Measurements from ENCODE around the gene PLIN5.
"Not testable (repeated sequence)": the region's sequence is repeated elsewhere in the genome, so short reads cannot be mapped to it uniquely, and the experiment has no call there.

PLIN5 gene

GRCh38 chr19:4539169-4539692 is 4.2 kb upstream of the PLIN5 start:
- Histone ChIP-seq H3K27ac (ENCODE audit: low read length) (peak overlapping the region; percentile 61), H3K36me3 (ENCODE audit: control insufficient read depth in 1 of 2, insufficient read depth in 2 of 2, low read length in 2 of 2) (no peaks in the 10 kb centered on the region), H3K9me3 (ENCODE audit: control insufficient read depth in 1 of 2, low read length in 2 of 2) (no peaks in the 10 kb centered on the region), H3K4me3 (ENCODE audit: low read depth in 1 of 2, low read length in 2 of 2) (peak overlapping the region in 1 of 2 donors; percentile 40), H3K4me1 (ENCODE audit: control insufficient read depth in 1 of 2, insufficient read depth in 2 of 2, low read length in 2 of 2) (peaks cover 0 to 10% of the 10 kb centered on the region in 2 donors), H3K27me3 (ENCODE audit: low read depth, low read length) (no peaks in the 10 kb centered on the region)

- Histone ChIP-seq H3K36me3 (ENCODE audit: control insufficient read depth in 1 of 2, insufficient read depth in 2 of 2, low read length in 2 of 2) (no peaks in the 10 kb centered on the region), H3K4me1 (ENCODE audit: control insufficient read depth in 1 of 2, insufficient read depth in 2 of 2, low read length in 2 of 2) (peaks cover 0 to 10% of the 10 kb centered on the region in 2 donors), H3K4me3 (ENCODE audit: low read depth in 1 of 2, low read length in 2 of 2) (no peak overlapping the region), H3K27ac (ENCODE audit: low read length) (no peak overlapping the region), H3K9me3 (ENCODE audit: control insufficient read depth in 1 of 2, low read length in 2 of 2) (no peaks in the 10 kb centered on the region), H3K27me3 (ENCODE audit: low read depth, low read length) (no peaks in the 10 kb centered on the region)
Measured at GRCh38 chr19:4538601-4538954, 3.6 kb upstream of the PLIN5 start.

GRCh38 chr19:4537953-4538600 is 3.1 kb upstream of the PLIN5 start:
- no peaks in the 10 kb centered on the region for H3K36me3 ChIP-seq (ENCODE audit: control insufficient read depth in 1 of 2, insufficient read depth in 2 of 2, low read length in 2 of 2)
- no peak overlapping the region for H3K27ac ChIP-seq (ENCODE audit: low read length)
- no peaks in the 10 kb centered on the region for H3K27me3 ChIP-seq (ENCODE audit: low read depth, low read length)
- H3K4me3 ChIP-seq (ENCODE audit: low read depth in 1 of 2, low read length in 2 of 2): no peak overlapping the region
- no peaks in the 10 kb centered on the region for H3K9me3 ChIP-seq (ENCODE audit: control insufficient read depth in 1 of 2, low read length in 2 of 2)
- H3K4me1 ChIP-seq (ENCODE audit: control insufficient read depth in 1 of 2, insufficient read depth in 2 of 2, low read length in 2 of 2): peaks cover 0 to 10% of the 10 kb centered on the region in 2 donors

- Histone ChIP-seq H3K36me3 (ENCODE audit: control insufficient read depth in 1 of 2, insufficient read depth in 2 of 2, low read length in 2 of 2) (no peaks in the 10 kb centered on the region), H3K9me3 (ENCODE audit: control insufficient read depth in 1 of 2, low read length in 2 of 2) (no peaks in the 10 kb centered on the region), H3K27me3 (ENCODE audit: low read depth, low read length) (no peaks in the 10 kb centered on the region), H3K27ac (ENCODE audit: low read length) (no peak overlapping the region), H3K4me3 (ENCODE audit: low read depth in 1 of 2, low read length in 2 of 2) (no peak overlapping the region), H3K4me1 (ENCODE audit: control insufficient read depth in 1 of 2, insufficient read depth in 2 of 2, low read length in 2 of 2) (peaks cover 0 to 10% of the 10 kb centered on the region in 2 donors)
Measured at GRCh38 chr19:4536798-4537197, 1.8 kb upstream of the PLIN5 start.

GRCh38 chr19:4533835-4534424 is 1.1 kb downstream of the PLIN5 start:
- no peak overlapping the region for H3K27ac ChIP-seq (ENCODE audit: low read length)

GRCh38 chr19:4533334-4533733 is 1.7 kb downstream of the PLIN5 start:
- Histone ChIP-seq H3K27ac (ENCODE audit: low read length) (no peak overlapping the region), H3K4me1 (ENCODE audit: control insufficient read depth in 1 of 2, insufficient read depth in 2 of 2, low read length in 2 of 2) (peaks cover 0 to 10% of the 10 kb centered on the region in 2 donors), H3K36me3 (ENCODE audit: control insufficient read depth in 1 of 2, insufficient read depth in 2 of 2, low read length in 2 of 2) (no peaks in the 10 kb centered on the region), H3K27me3 (ENCODE audit: low read depth, low read length) (no peaks in the 10 kb centered on the region), H3K9me3 (ENCODE audit: control insufficient read depth in 1 of 2, low read length in 2 of 2) (no peaks in the 10 kb centered on the region), H3K4me3 (ENCODE audit: low read depth in 1 of 2, low read length in 2 of 2) (no peak overlapping the region)

More at GRCh38 chr19:4533835-4534424, 1.1 kb downstream of the PLIN5 start:
- H3K36me3 ChIP-seq (ENCODE audit: control insufficient read depth in 1 of 2, insufficient read depth in 2 of 2, low read length in 2 of 2): no peaks in the 10 kb centered on the region
- H3K27me3 ChIP-seq (ENCODE audit: low read depth, low read length): no peaks in the 10 kb centered on the region
- H3K4me1 ChIP-seq (ENCODE audit: control insufficient read depth in 1 of 2, insufficient read depth in 2 of 2, low read length in 2 of 2): peaks cover 0 to 10% of the 10 kb centered on the region in 2 donors
- H3K9me3 ChIP-seq (ENCODE audit: control insufficient read depth in 1 of 2, low read length in 2 of 2): no peaks in the 10 kb centered on the region
- no peak overlapping the region for H3K4me3 ChIP-seq (ENCODE audit: low read depth in 1 of 2, low read length in 2 of 2)

- Histone ChIP-seq H3K4me1 (ENCODE audit: control insufficient read depth in 1 of 2, insufficient read depth in 2 of 2, low read length in 2 of 2) (peaks cover 0 to 10% of the 10 kb centered on the region in 2 donors), H3K4me3 (ENCODE audit: low read depth in 1 of 2, low read length in 2 of 2) (no peak overlapping the region), H3K27me3 (ENCODE audit: low read depth, low read length) (no peaks in the 10 kb centered on the region), H3K36me3 (ENCODE audit: control insufficient read depth in 1 of 2, insufficient read depth in 2 of 2, low read length in 2 of 2) (no peaks in the 10 kb centered on the region), H3K27ac (ENCODE audit: low read length) (no peak overlapping the region), H3K9me3 (ENCODE audit: control insufficient read depth in 1 of 2, low read length in 2 of 2) (no peaks in the 10 kb centered on the region)
Measured at GRCh38 chr19:4531562-4532165, 3.4 kb downstream of the PLIN5 start.

- no peaks in the 10 kb centered on the region for H3K36me3 ChIP-seq (ENCODE audit: control insufficient read depth in 1 of 2, insufficient read depth in 2 of 2, low read length in 2 of 2)
- H3K4me1 ChIP-seq (ENCODE audit: control insufficient read depth in 1 of 2, insufficient read depth in 2 of 2, low read length in 2 of 2): peaks cover 0 to 4% of the 10 kb centered on the region in 2 donors
- no peak overlapping the region for H3K27ac ChIP-seq (ENCODE audit: low read length)
- H3K27me3 ChIP-seq (ENCODE audit: low read depth, low read length): no peaks in the 10 kb centered on the region
- no peaks in the 10 kb centered on the region for H3K9me3 ChIP-seq (ENCODE audit: control insufficient read depth in 1 of 2, low read length in 2 of 2)
- H3K4me3 ChIP-seq (ENCODE audit: low read depth in 1 of 2, low read length in 2 of 2): no peak overlapping the region
Measured at GRCh38 chr19:4529924-4530522, 5.0 kb downstream of the PLIN5 start.

GRCh38 chr19:4528843-4529242 is 6.2 kb downstream of the PLIN5 start:
- no peaks in the 10 kb centered on the region for H3K36me3 ChIP-seq (ENCODE audit: control insufficient read depth in 1 of 2, insufficient read depth in 2 of 2, low read length in 2 of 2)
- no peaks in the 10 kb centered on the region for H3K4me1 ChIP-seq (ENCODE audit: control insufficient read depth in 1 of 2, insufficient read depth in 2 of 2, low read length in 2 of 2)
- no peak overlapping the region for H3K4me3 ChIP-seq (ENCODE audit: low read depth in 1 of 2, low read length in 2 of 2)
- no peaks in the 10 kb centered on the region for H3K27me3 ChIP-seq (ENCODE audit: low read depth, low read length)
- H3K27ac ChIP-seq (ENCODE audit: low read length): no peak overlapping the region
- H3K9me3 ChIP-seq (ENCODE audit: control insufficient read depth in 1 of 2, low read length in 2 of 2): no peaks in the 10 kb centered on the region

- H3K9me3 ChIP-seq (ENCODE audit: control insufficient read depth in 1 of 2, low read length in 2 of 2); H3K36me3 ChIP-seq (ENCODE audit: control insufficient read depth in 1 of 2, insufficient read depth in 2 of 2, low read length in 2 of 2); H3K4me1 ChIP-seq (ENCODE audit: control insufficient read depth in 1 of 2, insufficient read depth in 2 of 2, low read length in 2 of 2); H3K4me3 ChIP-seq (ENCODE audit: low read depth in 1 of 2, low read length in 2 of 2); H3K27me3 ChIP-seq (ENCODE audit: low read depth, low read length); H3K27ac ChIP-seq (ENCODE audit: low read length): not testable (repeated sequence)
Measured at GRCh38 chr19:4527377-4527776, 7.6 kb downstream of the PLIN5 start.

GRCh38 chr19:4525563-4526002 is 9.4 kb downstream of the PLIN5 start:
- H3K27ac ChIP-seq (ENCODE audit: low read length): no peak overlapping the region
- H3K4me3 ChIP-seq (ENCODE audit: low read depth in 1 of 2, low read length in 2 of 2): no peak overlapping the region
- no peaks in the 10 kb centered on the region for H3K27me3 ChIP-seq (ENCODE audit: low read depth, low read length)
- H3K36me3 ChIP-seq (ENCODE audit: control insufficient read depth in 1 of 2, insufficient read depth in 2 of 2, low read length in 2 of 2): no peaks in the 10 kb centered on the region
- H3K9me3 ChIP-seq (ENCODE audit: control insufficient read depth in 1 of 2, low read length in 2 of 2): no peaks in the 10 kb centered on the region
- peaks cover 0 to 6% of the 10 kb centered on the region in 2 donors for H3K4me1 ChIP-seq (ENCODE audit: control insufficient read depth in 1 of 2, insufficient read depth in 2 of 2, low read length in 2 of 2)
